Fibroblast of skin of scalp (primary cell): Measurements from ENCODE around the gene MDH1B.
"Not testable (repeated sequence)": the region's sequence is repeated elsewhere in the genome, so short reads cannot be mapped to it uniquely, and the experiment has no call there.

Source experiments
- DNase-seq: peaks from one replicate; pipeline ENCODE4 v3.0.0-alpha.2; 2013

MDH1B gene

GRCh38 chr2:206766057-206766930, 1.2 kb upstream of the MDH1B start:
- no peak for DNase-seq

GRCh38 chr2:206764673-206765241, 371 bp downstream of the MDH1B start:
- DNase-seq = no peak

GRCh38 chr2:206756816-206757215, 8.3 kb downstream of the MDH1B start:
- DNase-seq = no peak

- DNase-seq = no peak
Observed at GRCh38 chr2:206740800-206741199, 24.3 kb downstream of the MDH1B start.

- peak; percentile 1 for DNase-seq
Observed at GRCh38 chr2:206739271-206739670, 25.9 kb downstream of the MDH1B start.

GRCh38 chr2:206736935-206737334, 28.2 kb downstream of the MDH1B start:
- DNase-seq = no peak

GRCh38 chr2:206733341-206733740, 31.8 kb downstream of the MDH1B start:
- no peak for DNase-seq

- no peak for DNase-seq
Observed at GRCh38 chr2:206728277-206729199, 36.6 kb downstream of the MDH1B start.

GRCh38 chr2:206727287-206727686, 37.8 kb downstream of the MDH1B start:
- no peak for DNase-seq

- no peak for DNase-seq
Observed at GRCh38 chr2:206723288-206723687, 41.8 kb downstream of the MDH1B start.

- DNase-seq = no peak
Observed at GRCh38 chr2:206721256-206721920, 43.7 kb downstream of the MDH1B start.

- no peak for DNase-seq
Observed at GRCh38 chr2:206718296-206718695, 46.8 kb downstream of the MDH1B start, which contains the start of gene DYTN. DYTN (minus strand) TSS chr2:206718396; CDS start chr2:206718279, 117 bp downstream.

GRCh38 chr2:206716623-206717022, 48.5 kb downstream of the MDH1B start:
- no peak for DNase-seq

GRCh38 chr2:206715183-206715582, 49.9 kb downstream of the MDH1B start:
- not testable (repeated sequence) for DNase-seq

GRCh38 chr2:206713746-206714145, 51.4 kb downstream of the MDH1B start:
- no peak for DNase-seq

- no peak for DNase-seq
Observed at GRCh38 chr2:206708286-206708685, 56.8 kb downstream of the MDH1B start.

GRCh38 chr2:206707164-206707701, 57.9 kb downstream of the MDH1B start:
- no peak for DNase-seq

- DNase-seq = no peak
Observed at GRCh38 chr2:206701952-206702605, 63.0 kb downstream of the MDH1B start.

- DNase-seq = no peak
Observed at GRCh38 chr2:206700156-206700555, 65.0 kb downstream of the MDH1B start.

- DNase-seq = no peak
Observed at GRCh38 chr2:206698811-206699210, 66.3 kb downstream of the MDH1B start.

GRCh38 chr2:206696910-206697309, 68.2 kb downstream of the MDH1B start:
- no peak for DNase-seq
